A549 treated with Mapracorat at 1 μM for 4 hours (cell line): Measurements from ENCODE around the gene MRM3. TPM values are rescaled to one million over a fixed set of nuclear protein-coding genes. Genes with fewer than 3 reads are reported as not detected.

Experiments used
- total RNA-seq: library from RNA; stranded (reverse); fragments of 200-300 nt; extraction: Qiagen RNA extraction; gene quantifications from 5 replicates; pipeline ENCODE4 v1.2.3, GENCODE V29; 2022

MRM3 gene
- total RNA-seq = 40.2 to 46.1 TPM (median 43.3 TPM) in 5 replicates

DNA sequence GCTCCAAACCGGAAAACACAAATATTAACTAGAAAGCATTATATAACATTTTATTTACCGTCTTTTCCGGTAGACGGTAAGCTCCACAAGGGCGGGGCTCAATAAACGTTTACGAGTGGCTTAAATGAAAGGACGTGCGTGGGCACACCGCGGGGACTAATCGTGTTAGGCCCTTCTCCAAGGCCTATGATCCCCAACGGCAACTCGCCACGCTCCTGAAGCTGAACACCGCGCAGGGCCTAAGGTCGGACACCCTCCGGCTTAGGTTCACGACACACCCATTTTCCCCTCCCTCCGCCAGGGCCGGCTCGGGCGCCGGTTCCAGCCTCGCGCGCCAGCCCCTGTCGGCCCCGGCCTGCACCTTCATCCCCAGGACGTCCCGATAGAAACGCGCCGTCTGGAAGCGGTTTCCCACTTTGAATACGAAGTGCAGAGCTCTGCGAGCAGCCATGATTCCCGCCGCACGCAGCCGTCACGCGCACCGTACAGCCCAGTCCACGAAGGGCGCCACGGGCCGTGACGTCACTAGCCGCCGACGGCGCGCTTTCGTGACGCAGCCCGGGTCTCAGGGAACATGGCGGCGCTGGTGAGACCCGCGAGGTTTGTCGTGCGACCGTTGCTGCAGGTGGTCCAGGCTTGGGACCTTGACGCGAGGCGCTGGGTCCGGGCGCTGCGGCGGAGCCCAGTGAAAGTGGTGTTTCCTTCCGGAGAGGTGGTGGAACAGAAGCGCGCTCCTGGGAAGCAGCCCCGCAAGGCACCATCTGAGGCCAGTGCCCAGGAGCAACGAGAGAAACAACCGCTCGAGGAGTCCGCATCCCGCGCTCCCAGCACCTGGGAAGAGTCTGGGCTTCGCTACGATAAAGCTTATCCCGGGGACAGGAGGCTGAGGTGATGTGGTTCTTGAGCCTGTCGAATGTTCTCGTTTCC is at the start of gene MRM3, which contains the start of gene GLOD4:
Gene MRM3, plus strand, starts transcription at position 549 of the 927 bp plus-strand sequence. Its CDS starts 26 bp downstream, at position 575.
Gene GLOD4, minus strand, starts transcription at position 476 of the 927 bp plus-strand sequence. Its CDS starts 25 bp downstream, at position 451.

GRCh38 chr17:752002-752619 is 30.0 kb upstream of the MRM3 start, which contains the start of gene GEMIN4:
Gene GEMIN4, minus strand, starts transcription at chr17:752264. Its CDS starts 122 bp downstream, at chr17:752142.

Other genes with a start within 250 kb of the MRM3 start
- 20.9 to 33.1 TPM (median 27.5 TPM) in 5 replicates for gene VPS53, start 67.5 kb upstream of the MRM3 start, total RNA-seq
- 56.2 to 61.9 TPM (median 60.6 TPM) in 5 replicates for gene TLCD3A, start 49.8 kb upstream of the MRM3 start, total RNA-seq
- 47.9 to 59.8 TPM (median 56.5 TPM) in 5 replicates for gene GEMIN4, start 30.1 kb upstream of the MRM3 start, total RNA-seq
- gene GLOD4, start 73 bp upstream of the MRM3 start, total RNA-seq = 94.1 to 140 TPM (median 101 TPM) in 5 replicates
- gene NXN, start 197.4 kb downstream of the MRM3 start, total RNA-seq = 20.8 to 28.0 TPM (median 23.9 TPM) in 5 replicates
- 26.9 to 30.0 TPM (median 29.3 TPM) in 5 replicates for gene TIMM22, start 214.8 kb downstream of the MRM3 start, total RNA-seq